Measurements from ENCODE around the gene COX4I1.

Gene COX4I1

GRCh38 chr16:85808926-85809325 lies 9.4 kb downstream of the COX4I1 start:
- peaks cover 36% of the 10 kb centered on the region for H3K36me3 Mint-ChIP-seq (ENCODE audit: low read depth)
- no peak overlapping the region for H3K4me3 Mint-ChIP-seq
- H3K27ac Mint-ChIP-seq: peak overlapping the region; percentile 90
- H3K9me3 Mint-ChIP-seq: no peaks in the 10 kb centered on the region
- H3K4me1 Mint-ChIP-seq: peaks cover 12% of the 10 kb centered on the region
- peaks cover 40% of the 10 kb centered on the region for H3K27me3 Mint-ChIP-seq (ENCODE audit: low read depth, poor library complexity)
- no peak for DNase-seq
- no peak for TF ChIP-seq CTCF (IDR thresholded peaks at IDR 0.05)

- peaks cover 47% of the 10 kb centered on the region for H3K27me3 Mint-ChIP-seq (ENCODE audit: low read depth, poor library complexity)
These were observed 10.2 kb downstream of the COX4I1 start for GRCh38 chr16:85809645-85810044.

GRCh38 chr16:85810097-85810741 lies 10.7 kb downstream of the COX4I1 start:
- Mint-ChIP-seq H3K36me3 (ENCODE audit: low read depth) (peaks cover 26% of the 10 kb centered on the region), H3K9me3 (no peaks in the 10 kb centered on the region), H3K4me1 (peaks cover 12% of the 10 kb centered on the region), H3K4me3 (no peak overlapping the region), H3K27me3 (ENCODE audit: low read depth, poor library complexity) (peaks cover 53% of the 10 kb centered on the region), H3K27ac (no peak overlapping the region)
- DNase-seq: no peak
- no peak for TF ChIP-seq CTCF (IDR thresholded peaks at IDR 0.05)

More at GRCh38 chr16:85809645-85810044, 10.2 kb downstream of the COX4I1 start:
- no peak for DNase-seq
- Mint-ChIP-seq H3K4me3 (no peak overlapping the region), H3K27ac (no peak overlapping the region), H3K9me3 (no peaks in the 10 kb centered on the region), H3K4me1 (peaks cover 12% of the 10 kb centered on the region), H3K36me3 (ENCODE audit: low read depth) (peaks cover 31% of the 10 kb centered on the region)
- no peak for TF ChIP-seq CTCF (IDR thresholded peaks at IDR 0.05)

GRCh38 chr16:85810742-85811115 lies 11.2 kb downstream of the COX4I1 start:
- peaks cover 56% of the 10 kb centered on the region for H3K27me3 Mint-ChIP-seq (ENCODE audit: low read depth, poor library complexity)
- H3K27ac Mint-ChIP-seq: no peak overlapping the region
- TF ChIP-seq CTCF (IDR thresholded peaks at IDR 0.05): no peak
- H3K4me1 Mint-ChIP-seq: peaks cover 12% of the 10 kb centered on the region
- peaks cover 21% of the 10 kb centered on the region for H3K36me3 Mint-ChIP-seq (ENCODE audit: low read depth)
- no peak for DNase-seq
- no peaks in the 10 kb centered on the region for H3K9me3 Mint-ChIP-seq
- no peak overlapping the region for H3K4me3 Mint-ChIP-seq

- Mint-ChIP-seq H3K4me3 (peak overlapping the region; percentile 47), H3K36me3 (ENCODE audit: low read depth) (peaks cover 6% of the 10 kb centered on the region), H3K27me3 (ENCODE audit: low read depth, poor library complexity) (peaks cover 57% of the 10 kb centered on the region), H3K4me1 (peaks cover 12% of the 10 kb centered on the region), H3K27ac (no peak overlapping the region), H3K9me3 (no peaks in the 10 kb centered on the region)
- DNase-seq: no peak
- TF ChIP-seq CTCF (IDR thresholded peaks at IDR 0.05): no peak
These were observed 12.7 kb downstream of the COX4I1 start for GRCh38 chr16:85812031-85812807.

Data from nephron progenitor cell (in vitro differentiated cells).